Myocyte (in vitro differentiated cells): ENCODE results near the gene EGR1. TPM values are rescaled to one million over a fixed set of nuclear protein-coding genes. Genes with fewer than 3 reads are reported as not detected.
"Not testable (repeated sequence)": the region's sequence is repeated elsewhere in the genome, so short reads cannot be mapped to it uniquely, and the experiment has no call there.

Source experiments
- DNase-seq: peaks from one replicate; pipeline ENCODE4 v3.0.0-alpha.2; 2012; ENCODE audit warnings: low read depth
- total RNA-seq: library from RNA; depleted of rRNA; stranded (reverse); fragments of >200 nt; gene quantifications from 2 replicates; pipeline ENCODE4 v1.2.3, GENCODE V29; 2014

Gene EGR1
- total RNA-seq, 1 donor from 2014 or later: 6.2 TPM

- DNase-seq: no peak
Observed at GRCh38 chr5:138468966-138469539, 3.8 kb downstream of the EGR1 start.

GRCh38 chr5:138469540-138470321 lies 4.5 kb downstream of the EGR1 start:
- DNase-seq: peak; percentile 77

DNA sequence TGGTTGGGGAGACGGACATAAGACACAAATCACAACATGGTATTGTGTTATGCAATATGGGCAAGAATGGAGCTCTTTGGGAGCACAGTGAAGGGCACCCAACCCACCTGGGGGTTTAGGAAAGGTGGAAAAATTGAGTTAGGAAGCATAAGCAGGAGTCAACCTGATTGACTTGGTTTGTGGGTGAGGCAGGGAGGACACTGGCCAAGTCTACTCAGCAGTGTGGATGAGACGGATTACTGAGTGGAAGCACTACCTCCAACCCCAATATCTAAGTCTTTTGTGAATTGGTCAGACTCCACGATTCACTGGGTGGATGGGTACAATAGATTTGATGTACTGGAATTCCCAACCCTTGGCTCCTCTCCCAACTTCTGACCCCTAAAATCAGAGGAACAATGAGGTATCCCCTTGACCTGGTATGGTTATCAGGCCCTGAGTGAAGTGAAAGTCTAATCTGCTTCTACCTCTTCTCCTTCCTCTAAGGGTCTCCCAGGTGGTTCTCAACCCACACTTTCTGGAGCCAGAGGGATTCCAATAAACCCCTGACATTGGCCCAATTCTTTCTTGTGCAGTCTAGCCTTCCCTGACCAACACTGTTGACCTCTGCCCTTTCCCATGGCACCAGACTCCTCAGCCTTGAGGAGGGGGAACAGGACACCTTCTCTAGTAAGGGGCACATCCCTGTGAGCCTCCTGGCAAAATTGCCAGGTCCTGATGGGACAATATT lies 5.2 kb downstream of the EGR1 start:
- no peak for DNase-seq

DNA sequence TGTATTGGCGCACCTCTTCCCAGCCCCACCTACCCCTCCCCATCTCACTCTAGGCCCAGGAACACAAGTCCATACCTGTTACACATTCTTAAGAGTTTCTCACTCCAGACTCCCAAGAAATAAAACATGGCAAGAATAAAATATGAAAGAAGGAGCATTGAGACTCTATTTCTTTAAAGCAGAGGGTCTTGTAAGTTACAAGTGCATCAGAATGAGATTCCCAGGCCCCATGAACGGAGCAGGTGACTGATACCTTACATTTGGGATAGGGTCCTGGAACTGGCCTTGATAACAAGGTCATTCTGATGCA lies 5.7 kb downstream of the EGR1 start:
- DNase-seq: no peak

- DNase-seq: no peak
Observed at GRCh38 chr5:138472353-138472752, 7.1 kb downstream of the EGR1 start.

DNA sequence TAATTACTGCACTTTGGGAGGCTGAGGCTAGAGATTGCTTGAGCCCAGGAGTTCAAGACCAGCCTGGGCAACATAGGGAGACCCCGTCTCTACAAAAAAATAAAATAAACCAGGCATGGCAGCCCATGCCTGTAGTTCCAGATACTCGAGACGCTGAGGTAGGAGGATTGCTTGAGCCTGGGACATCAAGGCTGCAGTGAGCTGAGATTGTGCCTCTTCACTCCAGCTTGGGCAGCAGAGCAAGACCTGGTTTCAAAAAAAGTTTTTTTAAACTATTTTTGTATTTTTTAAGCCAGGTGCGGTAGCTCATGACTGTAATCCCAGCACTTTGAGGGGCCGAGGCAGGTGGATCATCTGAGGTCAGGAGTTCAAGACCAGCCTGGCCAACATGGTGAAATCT lies 7.9 kb downstream of the EGR1 start:
- DNase-seq: not testable (repeated sequence)

DNA sequence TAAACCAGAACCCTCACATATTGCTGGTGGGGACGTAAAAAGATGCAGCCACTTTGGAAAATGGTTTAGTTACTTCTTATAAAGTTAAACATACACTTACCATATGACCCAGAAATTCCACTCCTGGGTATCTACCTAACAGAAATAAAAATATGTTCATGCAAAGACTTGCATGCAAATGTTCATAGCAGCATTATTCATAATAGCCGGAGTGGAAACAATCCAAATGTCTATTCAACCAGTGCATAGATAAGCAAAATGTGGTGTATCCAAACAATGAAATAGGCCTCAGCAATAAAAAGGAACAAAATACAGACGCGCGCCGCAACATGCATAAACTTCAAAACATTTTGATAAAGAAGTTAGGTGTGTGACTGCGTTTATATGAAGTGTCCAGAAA lies 11.6 kb downstream of the EGR1 start:
- no peak for DNase-seq

- DNase-seq: no peak
Observed at GRCh38 chr5:138482638-138483037, 17.4 kb downstream of the EGR1 start.

DNA sequence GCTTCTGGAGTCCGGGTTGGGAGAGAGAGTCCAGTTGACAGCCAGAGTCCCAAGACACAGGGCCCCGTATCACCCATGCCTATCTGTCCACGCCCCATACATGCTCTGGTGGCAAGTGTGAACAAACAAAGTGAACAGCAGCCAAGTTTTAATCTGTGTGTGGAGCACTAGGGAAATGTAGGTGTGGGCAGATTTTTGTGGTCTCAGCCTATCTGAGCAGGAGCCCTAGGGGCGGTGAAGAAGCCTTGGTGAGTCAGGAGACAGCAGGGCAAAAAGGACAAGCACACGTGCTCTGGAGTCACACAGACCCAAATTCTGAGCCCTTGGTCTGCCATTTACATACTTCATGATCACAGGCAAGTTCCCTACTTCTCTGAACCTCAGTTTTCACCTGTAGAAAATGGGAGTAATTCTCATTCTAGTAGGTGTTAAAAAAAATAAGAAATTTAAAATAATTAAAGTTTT lies 23.2 kb downstream of the EGR1 start:
- peak; percentile 70 for DNase-seq

- DNase-seq: peak; percentile 62
Observed at GRCh38 chr5:138489683-138490061, 24.4 kb downstream of the EGR1 start.

DNA sequence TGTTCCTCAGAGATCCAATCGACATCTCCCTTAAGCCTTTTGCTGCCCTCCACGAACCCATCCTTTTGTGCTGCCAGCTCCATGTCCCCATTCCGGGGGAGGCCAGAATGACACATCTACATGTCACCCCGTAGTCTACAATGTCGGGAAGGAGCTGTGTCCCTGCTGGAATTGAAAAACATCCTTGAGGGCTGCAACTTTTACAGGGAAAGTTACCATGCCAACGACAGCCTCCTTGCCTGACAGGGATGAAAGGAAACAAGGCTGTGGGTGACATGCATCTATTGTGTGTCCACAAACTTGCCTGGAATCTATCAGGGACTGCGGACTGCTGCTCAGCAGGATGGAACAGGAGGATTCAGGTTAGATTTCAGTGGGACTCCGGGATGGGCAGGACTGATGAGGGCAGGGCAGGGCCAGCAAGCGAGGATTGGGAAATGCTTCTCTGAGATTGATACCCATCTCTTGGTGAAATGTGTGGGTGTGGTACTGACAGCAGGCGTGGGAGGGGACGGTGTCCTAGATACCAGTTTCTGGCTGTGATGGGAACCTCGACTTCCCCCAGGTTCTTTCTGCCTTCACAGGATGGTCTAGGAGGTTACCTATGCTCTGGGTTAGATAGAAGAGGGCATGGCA lies 25.5 kb downstream of the EGR1 start:
- DNase-seq: no peak

GRCh38 chr5:138491284-138491648 lies 26.0 kb downstream of the EGR1 start:
- no peak for DNase-seq

DNA sequence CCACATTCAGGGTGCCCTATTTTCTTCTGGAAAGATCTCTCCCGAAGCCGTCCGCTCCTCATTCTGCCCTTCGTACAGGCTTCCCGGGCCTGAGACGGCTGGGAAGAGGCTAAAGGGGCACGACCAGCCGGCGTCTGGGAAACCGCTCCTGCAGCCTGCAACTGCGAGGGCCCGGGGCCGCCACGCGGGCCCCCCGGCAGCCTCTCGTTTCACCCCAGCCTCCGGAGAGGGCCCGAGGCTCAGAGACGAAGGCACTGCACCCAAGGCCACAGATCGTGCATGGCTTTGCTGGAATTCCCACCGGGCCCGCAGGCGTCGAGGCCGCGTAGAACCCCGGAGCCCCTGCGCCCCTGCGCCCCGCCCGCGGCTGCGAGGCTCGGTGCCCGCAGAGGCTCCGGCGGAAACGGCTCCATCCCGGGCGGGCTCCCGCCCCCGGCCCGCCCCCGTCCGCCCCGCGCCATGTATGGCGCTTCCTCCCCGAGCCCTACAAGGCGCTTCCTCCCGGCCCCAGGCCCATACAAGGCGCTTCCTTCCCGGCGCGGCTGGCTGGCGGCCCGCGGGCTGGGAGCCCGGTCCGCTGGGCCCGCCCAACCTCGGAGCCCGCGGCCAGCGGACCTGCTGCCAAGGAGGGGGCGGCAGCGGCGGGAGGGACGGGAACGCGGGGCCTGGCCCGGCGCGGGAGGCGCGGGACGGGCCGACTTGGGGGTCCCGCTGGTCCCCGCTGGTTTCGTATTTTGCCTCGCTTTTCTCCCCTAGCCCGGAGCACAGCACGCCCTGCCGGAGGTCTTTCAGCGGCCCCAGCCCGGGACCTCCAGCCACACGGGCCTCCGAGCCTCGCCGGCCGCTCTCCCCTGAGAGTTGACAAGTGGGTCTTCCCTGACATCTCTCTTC lies 26.6 kb downstream of the EGR1 start:
- DNase-seq: peak; percentile 93

DNA sequence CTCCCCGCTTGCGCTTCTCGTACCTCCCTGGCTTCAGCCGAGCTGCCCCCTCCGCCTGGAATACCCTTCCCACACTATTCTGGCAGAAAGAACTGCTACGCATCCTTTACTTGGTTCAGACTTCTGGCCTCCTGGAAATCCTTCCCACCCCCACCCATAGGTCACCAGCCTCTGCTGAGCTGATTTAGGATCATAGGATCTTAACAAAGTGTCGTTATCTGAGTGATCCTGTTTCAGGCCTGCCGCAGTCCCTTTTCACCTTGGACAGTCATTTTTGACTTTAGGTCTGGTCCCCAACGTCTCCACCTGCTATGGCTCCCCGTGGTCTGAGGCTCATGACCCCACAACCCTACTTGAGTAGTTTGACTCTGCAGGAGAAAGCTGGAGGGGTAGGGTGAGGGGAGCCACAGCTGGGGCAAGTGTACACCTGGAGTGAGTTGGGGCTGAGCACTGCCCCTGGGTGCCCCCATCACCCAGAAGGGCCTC lies 27.3 kb downstream of the EGR1 start:
- no peak for DNase-seq

- no peak for DNase-seq
Observed at GRCh38 chr5:138495351-138495750, 30.1 kb downstream of the EGR1 start.

- no peak for DNase-seq
Observed at GRCh38 chr5:138498376-138498775, 33.1 kb downstream of the EGR1 start.

DNA sequence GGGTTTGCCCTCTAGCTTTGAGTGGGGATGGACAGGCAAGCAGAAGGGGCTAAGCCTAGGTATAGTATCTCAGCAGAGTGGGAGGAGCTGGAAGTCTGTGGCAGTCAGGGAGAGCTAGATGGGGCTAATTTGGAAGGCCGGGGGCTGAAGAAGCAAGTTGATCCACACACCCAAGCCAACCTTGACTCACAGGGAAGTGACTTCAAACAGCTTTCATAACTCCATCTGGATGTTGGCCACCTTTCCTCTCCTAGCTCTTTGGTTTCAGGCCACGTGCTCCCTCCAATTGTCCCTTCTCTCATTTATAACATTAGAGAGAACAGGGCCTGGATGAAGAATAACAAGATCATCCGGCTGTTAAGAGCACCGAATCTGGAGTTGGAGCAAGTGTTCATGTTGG lies 36.8 kb downstream of the EGR1 start:
- DNase-seq: no peak

DNA sequence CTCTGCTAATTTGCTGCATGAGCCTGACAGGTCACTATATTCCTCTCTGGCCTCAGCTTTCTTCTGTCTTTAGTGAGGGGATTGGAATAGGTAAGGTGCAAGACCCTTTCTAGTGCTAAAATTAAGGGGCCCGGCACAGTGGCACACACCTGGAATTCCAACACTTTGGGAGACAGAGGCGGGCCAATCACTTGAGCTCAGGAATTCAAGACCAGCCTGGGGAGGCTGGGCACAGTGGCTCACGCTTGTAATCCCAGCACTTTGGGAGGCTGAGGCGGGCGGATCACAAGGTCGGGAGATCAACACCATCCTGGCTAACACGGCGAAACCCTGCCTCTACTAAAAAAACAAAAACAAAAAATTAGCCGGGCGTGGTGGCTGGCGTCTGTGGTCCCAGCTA lies 37.2 kb downstream of the EGR1 start:
- DNase-seq: no peak

DNA sequence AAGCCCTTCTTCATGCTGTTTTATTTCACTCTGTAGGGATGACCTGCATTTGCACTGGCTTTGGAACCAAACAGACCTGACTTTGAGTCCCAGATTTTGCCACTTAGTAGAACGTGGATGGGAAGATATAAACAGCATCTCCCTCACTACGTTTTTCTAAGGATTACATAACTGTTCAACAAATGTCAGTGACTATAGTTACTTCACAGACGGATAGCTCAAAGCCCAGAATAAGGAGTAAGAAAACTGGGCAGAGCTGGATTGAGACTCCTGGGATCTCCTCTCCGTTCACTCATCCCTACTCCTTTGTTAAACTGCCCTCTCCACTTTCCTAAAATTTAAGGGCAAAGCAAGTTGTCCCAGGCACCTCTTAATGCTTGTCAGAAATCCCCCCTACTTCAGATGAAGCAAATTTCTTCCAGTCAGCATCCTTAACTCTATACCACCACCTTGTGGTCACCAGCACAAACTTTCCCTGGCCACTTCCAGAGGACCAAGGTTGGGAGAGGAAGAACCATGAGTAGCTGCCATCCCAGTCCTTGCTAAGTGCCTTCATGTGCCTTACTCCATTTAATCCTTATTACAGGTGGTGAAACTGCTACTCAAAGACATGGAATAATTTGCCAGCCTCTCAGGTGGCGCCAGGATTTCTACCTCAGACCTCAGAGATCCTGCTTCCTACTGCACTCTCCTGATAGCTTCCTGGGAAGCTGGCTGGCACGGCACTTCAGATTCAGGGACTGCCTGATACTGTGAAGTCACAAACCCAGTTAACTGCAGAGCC lies 38.4 kb downstream of the EGR1 start:
- DNase-seq: peak; percentile 69

- DNase-seq: peak; percentile 79
Observed at GRCh38 chr5:138504799-138505198, 39.5 kb downstream of the EGR1 start.
